ENCODE data around the gene AGTPBP1. TPM values are rescaled to one million over a fixed set of nuclear protein-coding genes. Genes with fewer than 3 reads are reported as not detected.

The AGTPBP1 gene
- total RNA-seq, 3 donors from 2014 or later (not counting 1 experiment from before 2014, with no cell fraction given): 140 to 150 (median 140) TPM

GRCh38 chr9:85676790-85677189 is 65.0 kb downstream of the AGTPBP1 start:
- no peak for ATAC-seq
- Mint-ChIP-seq H3K9me3 (no peaks in the 10 kb centered on the region), H3K36me3 (peaks cover 7% of the 10 kb centered on the region), H3K4me3 (no peak overlapping the region), H3K27ac (no peak overlapping the region), H3K4me1 (peaks cover 6 to 8% of the 10 kb centered on the region in 2 donors), H3K27me3 (ENCODE audit: low read depth in 2 of 2) (no peaks in the 10 kb centered on the region)
- Histone ChIP-seq H3K4me3 (ENCODE audit: low read length) (no peak overlapping the region), H3K4me1 (ENCODE audit: control insufficient read depth, insufficient read depth, low read length) (no peaks in the 10 kb centered on the region), H3K9me3 (ENCODE audit: control insufficient read depth, insufficient read depth, low read length) (no peaks in the 10 kb centered on the region), H3K27me3 (ENCODE audit: control insufficient read depth, insufficient read depth, low read length) (no peaks in the 10 kb centered on the region), H3K27ac (ENCODE audit: low read length) (no peak overlapping the region), H3K36me3 (ENCODE audit: control insufficient read depth, insufficient read depth, low read length) (peaks cover 40% of the 10 kb centered on the region)
- TF ChIP-seq CTCF (IDR thresholded peaks at IDR 0.05): no peak
- WGBS (ENCODE audit: insufficient coverage): no CpG with 5 or more reads among the region's 2 CpGs
- intact Hi-C loops (cut with micrococcal nuclease): no loop called here
- DNase-seq: no peak

- ATAC-seq: no peak
- peaks cover 9 to 13% of the 10 kb centered on the region in 2 donors for H3K4me1 Mint-ChIP-seq
- H3K4me3 ChIP-seq (ENCODE audit: low read length): no peak overlapping the region
- H3K36me3 Mint-ChIP-seq: peaks cover 10% of the 10 kb centered on the region
- intact Hi-C loops (cut with micrococcal nuclease): no loop called here
- H3K9me3 ChIP-seq (ENCODE audit: control insufficient read depth, insufficient read depth, low read length): no peaks in the 10 kb centered on the region
- TF ChIP-seq CTCF (IDR thresholded peaks at IDR 0.05): no peak
- H3K9me3 Mint-ChIP-seq: no peaks in the 10 kb centered on the region
- peak overlapping the region in 1 of 2 donors; percentile 58 for H3K27ac Mint-ChIP-seq
- DNase-seq: no peak
- peaks cover 39% of the 10 kb centered on the region for H3K36me3 ChIP-seq (ENCODE audit: control insufficient read depth, insufficient read depth, low read length)
- no peaks in the 10 kb centered on the region for H3K27me3 Mint-ChIP-seq (ENCODE audit: low read depth in 2 of 2)
- H3K4me1 ChIP-seq (ENCODE audit: control insufficient read depth, insufficient read depth, low read length): no peaks in the 10 kb centered on the region
- no peak overlapping the region for H3K4me3 Mint-ChIP-seq
- no CpG with 5 or more reads among the region's 1 CpG for WGBS (ENCODE audit: insufficient coverage)
- no peak overlapping the region for H3K27ac ChIP-seq (ENCODE audit: low read length)
- H3K27me3 ChIP-seq (ENCODE audit: control insufficient read depth, insufficient read depth, low read length): no peaks in the 10 kb centered on the region
Observed at GRCh38 chr9:85667374-85667773, 74.4 kb downstream of the AGTPBP1 start.

GRCh38 chr9:85666086-85666485 is 75.7 kb downstream of the AGTPBP1 start:
- Mint-ChIP-seq H3K4me1 (peaks cover 9 to 14% of the 10 kb centered on the region in 2 donors), H3K36me3 (peaks cover 10% of the 10 kb centered on the region), H3K9me3 (no peaks in the 10 kb centered on the region), H3K4me3 (no peak overlapping the region), H3K27ac (no peak overlapping the region), H3K27me3 (ENCODE audit: low read depth in 2 of 2) (no peaks in the 10 kb centered on the region)
- Histone ChIP-seq H3K36me3 (ENCODE audit: control insufficient read depth, insufficient read depth, low read length) (peaks cover 39% of the 10 kb centered on the region), H3K27me3 (ENCODE audit: control insufficient read depth, insufficient read depth, low read length) (no peaks in the 10 kb centered on the region), H3K27ac (ENCODE audit: low read length) (no peak overlapping the region), H3K9me3 (ENCODE audit: control insufficient read depth, insufficient read depth, low read length) (no peaks in the 10 kb centered on the region), H3K4me3 (ENCODE audit: low read length) (no peak overlapping the region), H3K4me1 (ENCODE audit: control insufficient read depth, insufficient read depth, low read length) (no peaks in the 10 kb centered on the region)
- intact Hi-C loops (cut with micrococcal nuclease): no loop called here
- DNase-seq: no peak
- TF ChIP-seq CTCF (IDR thresholded peaks at IDR 0.05): no peak
- 86% methylated on average over 1 of the region's 2 CpGs for whole genome bisulfite sequencing (ENCODE audit: insufficient coverage)
- ATAC-seq: no peak

- no peak for TF ChIP-seq CTCF (IDR thresholded peaks at IDR 0.05)
- DNase-seq (no peak), ATAC-seq (no peak)
- H3K4me3 ChIP-seq (ENCODE audit: low read length): no peak overlapping the region
- no peaks in the 10 kb centered on the region for H3K9me3 ChIP-seq (ENCODE audit: control insufficient read depth, insufficient read depth, low read length)
- H3K36me3 ChIP-seq (ENCODE audit: control insufficient read depth, insufficient read depth, low read length): peaks cover 17% of the 10 kb centered on the region
- 100% methylated on average over 1 of the region's 1 CpG for WGBS (ENCODE audit: insufficient coverage)
- no peak overlapping the region for H3K27ac ChIP-seq (ENCODE audit: low read length)
- no peaks in the 10 kb centered on the region for H3K4me1 ChIP-seq (ENCODE audit: control insufficient read depth, insufficient read depth, low read length)
- intact Hi-C loops (cut with micrococcal nuclease): no loop called here
- H3K36me3 Mint-ChIP-seq: peaks cover 4% of the 10 kb centered on the region
- H3K27me3 Mint-ChIP-seq (ENCODE audit: low read depth in 2 of 2): no peaks in the 10 kb centered on the region
- no peaks in the 10 kb centered on the region for H3K9me3 Mint-ChIP-seq
- no peak overlapping the region for H3K4me3 Mint-ChIP-seq
- H3K27ac Mint-ChIP-seq: peak overlapping the region in 1 of 2 donors; percentile 19
- H3K4me1 Mint-ChIP-seq: peaks cover 9 to 14% of the 10 kb centered on the region in 2 donors
- no peaks in the 10 kb centered on the region for H3K27me3 ChIP-seq (ENCODE audit: control insufficient read depth, insufficient read depth, low read length)
Observed at GRCh38 chr9:85662573-85662972, 79.2 kb downstream of the AGTPBP1 start.

Data from natural killer cell (primary cell).